BJ (cell line): ENCODE measurements around the gene UCK2. TPM values are rescaled to one million over a fixed set of nuclear protein-coding genes. Genes with fewer than 3 reads are reported as not detected.

Source experiments
- CTCF ChIA-PET: fragments of 350-600 bp; formaldehyde crosslinking; extraction: SDS; loops from one replicate; lab custom pipeline; 2021; ENCODE audit warnings: antibody characterized with exemption, inconsistent platforms; lab: Yijun Ruan, JAX
- POLR2A ChIA-PET: fragments of 300-600 bp; sonication (Branson Sonifier 250); formaldehyde crosslinking; extraction: SDS; loops from one replicate; lab custom pipeline; 2021; ENCODE audit warnings: antibody characterized with exemption; lab: Charles Lee
- DNase-seq: peaks from one replicate; pipeline ENCODE4 v3.0.0-alpha.2; 2011; ENCODE audit warnings: low read depth
- H3K27me3 ChIP-seq: 2 replicates; pipeline ENCODE4 v1.6.0; 2011; ENCODE audit warnings: low read length; ENCODE audit not compliant: control insufficient read depth, insufficient read depth
- H3K36me3 ChIP-seq: 2 replicates; pipeline ENCODE4 v1.5.1; 2011; ENCODE audit warnings: low read length; ENCODE audit not compliant: control insufficient read depth, insufficient read depth
- H3K4me3 ChIP-seq: 2 replicates; pipeline ENCODE4 v1.5.1; 2011; ENCODE audit warnings: low read depth, mild to moderate bottlenecking, control low read depth, low read length
- polyA plus RNA-seq: library from polyadenylated mRNA; depleted of rRNA; stranded (reverse); fragments of >200 nt; gene quantifications from 2 replicates; pipeline ENCODE4 v1.2.3, GENCODE V29; 2011
- TF ChIP-seq, protein P1 (sequence below): IDR thresholded peaks from 2 replicates; pipeline ENCODE4 v1.5.1; 2011; ENCODE audit warnings: low read depth, mild to moderate bottlenecking, control low read depth, inconsistent platforms, low read length, moderate library complexity; ENCODE audit not compliant: insufficient read depth

UCK2 gene
- polyA plus RNA-seq, 1 experiment, result 57.7 TPM

- CTCF ChIA-PET, result interaction anchor here (0.7 kb wide), 1 partner anchor 12 kb away, joined by 3 read pairs; no protein-coding TSS in a partner anchor
These were observed 79.9 kb downstream of the UCK2 start for GRCh38 chr1:165907256-165907857.

GRCh38 chr1:165910764-165911421 is 83.5 kb downstream of the UCK2 start:
- H3K4me3 ChIP-seq, result no peak overlapping the region
- H3K27me3 ChIP-seq, result no peaks in the 10 kb centered on the region
- ChIA-PET POLR2A (no interaction called here), CTCF (interaction anchor here (0.6 to 3.3 kb wide), 7 partner anchors 10 to 310 kb away, joined by 3 to 14 read pairs (median 3); no protein-coding TSS in a partner anchor)
- peaks cover 16% of the 10 kb centered on the region for H3K36me3 ChIP-seq
- TF ChIP-seq, protein P1, sequence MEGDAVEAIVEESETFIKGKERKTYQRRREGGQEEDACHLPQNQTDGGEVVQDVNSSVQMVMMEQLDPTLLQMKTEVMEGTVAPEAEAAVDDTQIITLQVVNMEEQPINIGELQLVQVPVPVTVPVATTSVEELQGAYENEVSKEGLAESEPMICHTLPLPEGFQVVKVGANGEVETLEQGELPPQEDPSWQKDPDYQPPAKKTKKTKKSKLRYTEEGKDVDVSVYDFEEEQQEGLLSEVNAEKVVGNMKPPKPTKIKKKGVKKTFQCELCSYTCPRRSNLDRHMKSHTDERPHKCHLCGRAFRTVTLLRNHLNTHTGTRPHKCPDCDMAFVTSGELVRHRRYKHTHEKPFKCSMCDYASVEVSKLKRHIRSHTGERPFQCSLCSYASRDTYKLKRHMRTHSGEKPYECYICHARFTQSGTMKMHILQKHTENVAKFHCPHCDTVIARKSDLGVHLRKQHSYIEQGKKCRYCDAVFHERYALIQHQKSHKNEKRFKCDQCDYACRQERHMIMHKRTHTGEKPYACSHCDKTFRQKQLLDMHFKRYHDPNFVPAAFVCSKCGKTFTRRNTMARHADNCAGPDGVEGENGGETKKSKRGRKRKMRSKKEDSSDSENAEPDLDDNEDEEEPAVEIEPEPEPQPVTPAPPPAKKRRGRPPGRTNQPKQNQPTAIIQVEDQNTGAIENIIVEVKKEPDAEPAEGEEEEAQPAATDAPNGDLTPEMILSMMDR, result no peak
- DNase-seq, result no peak

More at GRCh38 chr1:165907256-165907857, 79.9 kb downstream of the UCK2 start:
- Histone ChIP-seq H3K36me3 (peaks cover 18% of the 10 kb centered on the region), H3K4me3 (no peak overlapping the region), H3K27me3 (no peaks in the 10 kb centered on the region)
- TF ChIP-seq, protein P1, result no peak
- DNase-seq, result no peak
- POLR2A ChIA-PET, result interaction anchor here (0.8 kb wide), 1 partner anchor 23 kb away, joined by 3 read pairs; no protein-coding TSS in a partner anchor

DNA sequence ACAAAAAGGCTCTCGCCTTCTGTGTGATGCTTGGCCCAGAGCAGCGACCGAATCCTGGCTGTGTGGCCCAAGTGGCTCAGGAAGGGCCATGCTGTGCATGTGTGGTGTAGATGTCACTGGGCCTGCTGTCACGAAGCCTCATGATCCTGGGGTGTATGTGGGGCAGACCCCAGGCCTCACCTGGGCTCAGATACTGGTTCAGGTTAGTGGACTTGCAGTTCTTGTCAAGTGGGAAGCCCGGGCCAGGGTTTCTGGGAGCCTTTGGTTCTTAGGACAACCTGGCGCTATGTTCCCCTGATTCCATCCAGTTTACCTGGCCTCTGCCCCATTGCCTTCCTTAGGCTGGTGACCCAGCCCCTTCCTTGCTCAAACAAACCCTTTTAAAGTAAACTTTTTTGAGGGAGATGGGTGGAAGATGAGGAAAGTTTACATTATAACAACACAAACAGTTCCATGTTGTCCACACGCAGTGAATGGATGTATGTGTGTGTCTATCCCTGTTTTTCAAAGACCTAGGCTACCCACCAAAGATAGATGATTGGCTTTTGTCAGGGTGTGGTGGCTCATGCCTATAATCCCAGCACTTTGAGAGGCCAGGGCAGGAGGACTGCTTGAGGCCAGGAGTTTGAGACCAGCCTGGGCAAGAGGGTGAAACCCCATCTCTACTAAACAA is 84.3 kb downstream of the UCK2 start:
- ChIA-PET POLR2A (no interaction called here), CTCF (interaction anchor here (0.6 to 3.6 kb wide), 8 partner anchors 8 to 311 kb away, joined by 3 to 24 read pairs (median 4); no protein-coding TSS in a partner anchor)
- Histone ChIP-seq H3K27me3 (no peaks in the 10 kb centered on the region), H3K4me3 (no peak overlapping the region), H3K36me3 (peaks cover 16% of the 10 kb centered on the region)
- TF ChIP-seq, protein P1, result no peak
- no peak for DNase-seq

- ChIA-PET POLR2A (no interaction called here), CTCF (interaction anchor here (0.7 to 4.1 kb wide), 7 partner anchors 9 to 312 kb away, joined by 3 to 42 read pairs (median 7); partner anchors contain the start of gene ALDH9A1)
- H3K4me3 ChIP-seq, result no peak overlapping the region
- TF ChIP-seq, protein P1, result no peak
- no peak for DNase-seq
- H3K36me3 ChIP-seq, result peaks cover 11% of the 10 kb centered on the region
- no peaks in the 10 kb centered on the region for H3K27me3 ChIP-seq
These were observed 85.2 kb downstream of the UCK2 start for GRCh38 chr1:165912638-165913037.
